GM12801 (cell line): ENCODE results near the gene GSS.

Experiments used
- CTCF ChIP-seq: IDR thresholded peaks from one replicate; pipeline ENCODE4 v1.5.1; 2011; ENCODE audit warnings: control low read depth; ENCODE audit not compliant: insufficient read length; ENCODE audit errors: extremely low read depth

The GSS gene

GRCh38 chr20:35000922-35001595, 45.5 kb upstream of the GSS start:
- no peak for TF ChIP-seq CTCF

- no peak for TF ChIP-seq CTCF
Observed at GRCh38 chr20:35000311-35000921, 44.8 kb upstream of the GSS start.

GRCh38 chr20:34999782-35000181, 44.2 kb upstream of the GSS start:
- TF ChIP-seq CTCF = no peak

GRCh38 chr20:34999021-34999451, 43.4 kb upstream of the GSS start:
- TF ChIP-seq CTCF = no peak

- TF ChIP-seq CTCF = no peak
Observed at GRCh38 chr20:34998331-34998950, 42.8 kb upstream of the GSS start.

- no peak for TF ChIP-seq CTCF
Observed at GRCh38 chr20:34997774-34998173, 42.2 kb upstream of the GSS start.

- TF ChIP-seq CTCF = no peak
Observed at GRCh38 chr20:34997131-34997561, 41.5 kb upstream of the GSS start.
